GM21447 (cell line): ENCODE measurements around the gene CACNG3.

Experiments
- ATAC-seq: cut with Tn5 transposase; IDR thresholded peaks from one replicate; pipeline ENCODE4 v1.9.1; 2021; ENCODE audit not compliant: unreplicated experiment

CACNG3 gene

DNA sequence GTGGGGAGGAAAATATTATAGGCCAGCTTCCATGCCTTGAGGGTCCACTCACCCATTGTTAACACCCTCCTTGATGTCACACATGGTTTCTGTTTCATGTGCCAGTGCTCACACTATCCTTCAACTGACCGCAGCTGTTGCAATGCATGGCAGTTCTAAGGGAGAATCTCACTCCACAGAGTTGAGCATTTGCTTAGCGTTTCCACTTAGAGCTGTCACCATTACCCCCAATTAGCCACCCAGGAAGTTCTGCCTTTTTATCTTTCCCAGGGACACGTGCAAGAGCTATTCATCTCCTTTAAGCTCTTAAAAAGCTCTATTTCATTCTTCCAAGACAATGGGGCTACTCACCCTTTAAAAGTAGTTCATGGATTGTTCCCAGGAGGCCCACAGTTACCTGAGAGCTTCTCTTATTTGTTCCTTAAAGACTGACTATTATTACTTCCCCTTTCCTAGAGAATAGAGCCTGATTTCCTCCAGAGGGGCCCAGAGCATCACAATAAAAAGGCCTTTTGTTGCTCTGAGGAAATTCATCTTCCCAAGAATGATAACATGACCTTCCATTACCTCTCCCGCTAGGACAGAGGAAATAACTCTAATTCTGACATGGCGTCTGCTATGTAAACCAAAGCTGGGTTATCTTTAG, 126.8 kb downstream of the CACNG3 start:
- ATAC-seq, result no peak

GRCh38 chr16:24394341-24394740, 138.2 kb downstream of the CACNG3 start:
- ATAC-seq, result no peak

GRCh38 chr16:24396350-24397271, 140.5 kb downstream of the CACNG3 start:
- ATAC-seq, result no peak

- ATAC-seq, result no peak
These were observed 152.9 kb downstream of the CACNG3 start for GRCh38 chr16:24409045-24409444.
